K562 (cell line): ENCODE data around the gene CEND1. TPM values are rescaled to one million over a fixed set of nuclear protein-coding genes. Genes with fewer than 3 reads are reported as not detected.
A peak's percentile ranks its signal among the peaks of the same experiment; 100 is the strongest.

Source experiments
- CSDE1 ChIP-seq, 2 experiments: fragments of 450-650 bp; IDR thresholded peaks; 2 replicates each; pipeline ENCODE4 v1.6.1; 2016; ENCODE audit warnings: mild to moderate bottlenecking in 1 of 2
- E2F5 ChIP-seq: sonication (generic); formaldehyde crosslinking; IDR thresholded peaks from 2 replicates; pipeline ENCODE4 v1.8.0; 2022; ENCODE audit warnings: mild to moderate bottlenecking, missing genetic modification reagents
- FOXP1 ChIP-seq: sonication (generic); formaldehyde crosslinking; IDR thresholded peaks from 2 replicates; pipeline ENCODE4 v1.8.0; 2022; ENCODE audit warnings: mild to moderate bottlenecking, missing genetic modification reagents
- HNRNPLL ChIP-seq: fragments of 200-400 bp; formaldehyde crosslinking; IDR thresholded peaks from 2 replicates; pipeline ENCODE4 v1.6.1; 2017; ENCODE audit warnings: low read length, low read depth, mild to moderate bottlenecking; ENCODE audit not compliant: poor library complexity, severe bottlenecking
- MED1 ChIP-seq: sonication (generic); formaldehyde crosslinking; IDR thresholded peaks from 2 replicates; pipeline ENCODE4 v1.8.1; 2023; ENCODE audit warnings: missing genetic modification reagents, borderline replicate concordance
- MTF1 ChIP-seq: fragments of 250-450 bp; sonication (Bioruptor Pico); IDR thresholded peaks from 2 replicates; pipeline ENCODE4 v1.9.0; 2021; ENCODE audit warnings: moderate library complexity, mild to moderate bottlenecking, inconsistent platforms, borderline replicate concordance
- NONO ChIP-seq, 2 experiments: fragments of 200-400 bp in 1 of 2; fragments of 450-650 bp in 1 of 2; formaldehyde crosslinking in 1 of 2; IDR thresholded peaks; 2 replicates each; pipeline ENCODE4 v1.6.1; 2017; ENCODE audit warnings: low read depth in 2 of 2, mild to moderate bottlenecking in 2 of 2, moderate library complexity in 2 of 2, low read length in 1 of 2
- NR3C1 ChIP-seq: sonication (generic); formaldehyde crosslinking; IDR thresholded peaks from 2 replicates; pipeline ENCODE4 v1.8.1; 2022; ENCODE audit warnings: missing genetic modification reagents
- PHB ChIP-seq: fragments of 250-450 bp; sonication (Bioruptor Pico); IDR thresholded peaks from 2 replicates; pipeline ENCODE4 v1.5.0; 2021
- RCOR1 ChIP-seq, 2 experiments: IDR thresholded peaks; 2 replicates each; pipeline ENCODE4 v1.6.1; 2012; ENCODE audit warnings: low read depth in 2 of 2, low read length in 2 of 2, borderline replicate concordance in 1 of 2, improper control_type of control experiment in 1 of 2
- SMAD1 ChIP-seq: fragments of 150-350 bp; IDR thresholded peaks from 2 replicates; pipeline ENCODE4 v1.6.1; 2014; ENCODE audit warnings: low read length, low read depth; ENCODE audit not compliant: partially characterized antibody
- USF2 ChIP-seq: sonication (generic); formaldehyde crosslinking; IDR thresholded peaks from 2 replicates; pipeline ENCODE4 v1.5.0; 2020; ENCODE audit warnings: missing genetic modification reagents
- ZBTB40 ChIP-seq, 2 experiments: fragments of 450-650 bp in 1 of 2; sonication (generic) in 1 of 2; formaldehyde crosslinking in 1 of 2; IDR thresholded peaks; 2 replicates each; pipeline versions ENCODE4 v1.7.1 to v1.9.0; 2016 to 2022; ENCODE audit warnings: inconsistent platforms in 1 of 2, mild to moderate bottlenecking in 1 of 2, missing genetic modification reagents in 1 of 2
- ZNF77 ChIP-seq: fragments of 250-450 bp; sonication (Bioruptor Pico); IDR thresholded peaks from 2 replicates; pipeline ENCODE4 v1.5.0; 2020
- polyA plus RNA-seq, 8 experiments: library from polyadenylated mRNA; depleted of rRNA in 4 of 8; stranded (reverse) in 5 of 8; unstranded in 3 of 8; fragments of >200 nt; fragmentation: Nextera tagmentation in 2 of 8; fragmentation: Illumina TruSeq in 1 of 8; extraction: Ambion mirVana in 2 of 8; extraction: Trizol in 1 of 8; gene quantifications; 2 replicates each; pipeline versions ENCODE4 v1.2.1 to v1.2.3, GENCODE V29; 2011 to 2014; ENCODE audit warnings: inconsistent platforms in 1 of 8, missing spikeins in 1 of 8
- total RNA-seq, 7 experiments: library from RNA; depleted of rRNA in 6 of 7; stranded (reverse); fragments of >200 nt in 6 of 7; fragmentation: Illumina TruSeq in 2 of 7; extraction: Trizol in 2 of 7; gene quantifications; 2 replicates each; pipeline versions ENCODE4 v1.2.1 to v1.2.3, GENCODE V29; 2011 to 2021; ENCODE audit warnings: low replicate concordance in 1 of 7
- TF ChIP-seq, protein P1 (sequence below): sonication (generic); formaldehyde crosslinking; IDR thresholded peaks from 2 replicates; pipeline ENCODE4 v1.8.0; 2022; ENCODE audit warnings: missing genetic modification reagents, mild to moderate bottlenecking, moderate library complexity, borderline replicate concordance

Gene CEND1
- total and polyA plus RNA-seq, 9 of the 15 experiments (the other 6 are each of a cell fraction or from before 2014, with no cell fraction given): 0.13 to 0.18 (median 0.16) TPM; not detected in 6

GRCh38 chr11:809287-810039, 19.6 kb upstream of the CEND1 start, which contains the start of gene RPLP2 (continued):
- TF ChIP-seq USF2 (CRISPR knock-in tag): no peak
- TF ChIP-seq FOXP1: peak; percentile 96
- TF ChIP-seq MTF1 (CRISPR knock-in tag): no peak
- TF ChIP-seq HNRNPLL: peak; percentile 61
- TF ChIP-seq CSDE1 (IDR thresholded peaks at IDR 0.05): peak in 1 of 2 experiments; percentile 91; a peak in 2 of 4 replicates
- TF ChIP-seq PHB (CRISPR knock-in tag): no peak
- TF ChIP-seq RCOR1 (IDR thresholded peaks at IDR 0.05; ENCODE audit: borderline replicate concordance in 1 of 2, low read depth in 2 of 2, low read length in 2 of 2): peak; percentile 13 to 47; a peak in 2 of 4 replicates
- peak; percentile 61 for TF ChIP-seq SMAD1
- TF ChIP-seq, protein P1, sequence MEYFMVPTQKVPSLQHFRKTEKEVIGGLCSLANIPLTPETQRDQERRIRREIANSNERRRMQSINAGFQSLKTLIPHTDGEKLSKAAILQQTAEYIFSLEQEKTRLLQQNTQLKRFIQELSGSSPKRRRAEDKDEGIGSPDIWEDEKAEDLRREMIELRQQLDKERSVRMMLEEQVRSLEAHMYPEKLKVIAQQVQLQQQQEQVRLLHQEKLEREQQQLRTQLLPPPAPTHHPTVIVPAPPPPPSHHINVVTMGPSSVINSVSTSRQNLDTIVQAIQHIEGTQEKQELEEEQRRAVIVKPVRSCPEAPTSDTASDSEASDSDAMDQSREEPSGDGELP (CRISPR knock-in tag): peak; percentile 92
- TF ChIP-seq NONO (IDR thresholded peaks at IDR 0.05; ENCODE audit: low read depth in 2 of 2, low read length in 1 of 2): 0 out of 4 replicates have a peak, but pooled peaks of 1 of the 2 experiments have one; percentile 47
- TF ChIP-seq NR3C1 (CRISPR knock-in tag): peak; percentile 83
- TF ChIP-seq ZBTB40 (IDR thresholded peaks at IDR 0.05): peak; percentile 96
- no peak for TF ChIP-seq ZBTB40 (CRISPR knock-in tag; IDR thresholded peaks at IDR 0.05)
- peak; percentile 91 for TF ChIP-seq E2F5 (CRISPR knock-in tag)
- TF ChIP-seq MED1: no peak
- TF ChIP-seq ZNF77 (CRISPR knock-in tag): peak; percentile 72; the same call in 1 of the 2 replicates
